Endothelial cell (in vitro differentiated cells): ENCODE results near the gene CHRM4. TPM values are rescaled to one million over a fixed set of nuclear protein-coding genes. Genes with fewer than 3 reads are reported as not detected.

Source experiments
- DNase-seq: peaks from one replicate; pipeline ENCODE4 v3.0.0; 2021; ENCODE audit warnings: low spot score
- H3K27ac Mint-ChIP-seq: one replicate; pipeline ENCODE4 v1.8.0; 2021; ENCODE audit warnings: mixed read lengths, inconsistent platforms; ENCODE audit not compliant: unreplicated experiment
- H3K27me3 Mint-ChIP-seq: one replicate; pipeline ENCODE4 v1.8.0; 2021; ENCODE audit warnings: mild to moderate bottlenecking, moderate library complexity, mixed read lengths, inconsistent platforms; ENCODE audit not compliant: unreplicated experiment
- H3K36me3 Mint-ChIP-seq: one replicate; pipeline ENCODE4 v1.8.0; 2021; ENCODE audit warnings: mild to moderate bottlenecking, low read depth, mixed read lengths, inconsistent platforms; ENCODE audit not compliant: unreplicated experiment
- H3K4me1 Mint-ChIP-seq: one replicate; pipeline ENCODE4 v1.8.0; 2021; ENCODE audit warnings: mild to moderate bottlenecking, mixed read lengths, inconsistent platforms; ENCODE audit not compliant: unreplicated experiment
- H3K4me3 Mint-ChIP-seq: one replicate; pipeline ENCODE4 v1.8.0; 2021; ENCODE audit warnings: mild to moderate bottlenecking, mixed read lengths, inconsistent platforms; ENCODE audit not compliant: unreplicated experiment
- H3K9me3 Mint-ChIP-seq: one replicate; pipeline ENCODE4 v1.8.0; 2021; ENCODE audit warnings: mixed read lengths, inconsistent platforms; ENCODE audit not compliant: unreplicated experiment
- CTCF ChIP-seq: fragments of 200-600 bp; sonication (generic); IDR thresholded peaks from one replicate; pipeline ENCODE4 v1.5.0; 2021; ENCODE audit warnings: antibody characterized with exemption; ENCODE audit not compliant: unreplicated experiment
- total RNA-seq: library from RNA; stranded (reverse); fragmentation: NEBNext Ultra II Directional; extraction: Animal tissue kit (Norgen Biotek cat#: 25700); gene quantifications from one replicate; pipeline ENCODE4 v1.2.1, GENCODE V29; 2021; ENCODE audit not compliant: unreplicated experiment

The CHRM4 gene
- total RNA-seq, 1 donor from 2014 or later, result not detected

- peaks cover 20% of the 10 kb centered on the region for H3K36me3 Mint-ChIP-seq
- H3K4me1 Mint-ChIP-seq, result peaks cover 14% of the 10 kb centered on the region
- H3K27ac Mint-ChIP-seq, result no peak overlapping the region
- H3K9me3 Mint-ChIP-seq, result no peaks in the 10 kb centered on the region
- H3K4me3 Mint-ChIP-seq, result peak overlapping the region; percentile 56
- DNase-seq, result no peak
- TF ChIP-seq CTCF, result no peak
- H3K27me3 Mint-ChIP-seq, result peaks cover 38% of the 10 kb centered on the region
Observed at GRCh38 chr11:46388619-46389449, 2.7 kb downstream of the CHRM4 start.

GRCh38 chr11:46387919-46388618 lies 3.5 kb downstream of the CHRM4 start:
- no peak overlapping the region for H3K4me3 Mint-ChIP-seq
- H3K27me3 Mint-ChIP-seq, result peaks cover 34% of the 10 kb centered on the region

GRCh38 chr11:46387456-46387855 lies 4.1 kb downstream of the CHRM4 start:
- Mint-ChIP-seq H3K4me3 (peak overlapping the region; percentile 80), H3K4me1 (peaks cover 9% of the 10 kb centered on the region), H3K9me3 (no peaks in the 10 kb centered on the region), H3K36me3 (peaks cover 14% of the 10 kb centered on the region), H3K27ac (no peak overlapping the region), H3K27me3 (peaks cover 29% of the 10 kb centered on the region)
- no peak for DNase-seq
- no peak for TF ChIP-seq CTCF

More at GRCh38 chr11:46387919-46388618, 3.5 kb downstream of the CHRM4 start:
- peaks cover 18% of the 10 kb centered on the region for H3K36me3 Mint-ChIP-seq
- H3K9me3 Mint-ChIP-seq, result no peaks in the 10 kb centered on the region
- no peak overlapping the region for H3K27ac Mint-ChIP-seq
- DNase-seq, result no peak
- TF ChIP-seq CTCF, result no peak
- peaks cover 14% of the 10 kb centered on the region for H3K4me1 Mint-ChIP-seq

- peaks cover 9% of the 10 kb centered on the region for H3K4me1 Mint-ChIP-seq
- H3K36me3 Mint-ChIP-seq, result peaks cover 14% of the 10 kb centered on the region
- DNase-seq, result no peak
- no peaks in the 10 kb centered on the region for H3K9me3 Mint-ChIP-seq
- peaks cover 29% of the 10 kb centered on the region for H3K27me3 Mint-ChIP-seq
- peak overlapping the region; percentile 31 for H3K4me3 Mint-ChIP-seq
- H3K27ac Mint-ChIP-seq, result peak overlapping the region; percentile 72
- no peak for TF ChIP-seq CTCF
Observed at GRCh38 chr11:46386674-46387073, 4.9 kb downstream of the CHRM4 start.
